GM12872 (cell line): ENCODE measurements around the gene TCF3.

Experiments
- TF ChIP-seq, protein P1 (sequence below): IDR thresholded peaks from 3 replicates; pipeline ENCODE4 v1.5.1; 2011; ENCODE audit warnings: low read depth, mild to moderate bottlenecking, low read length, moderate library complexity; ENCODE audit not compliant: insufficient read depth

Gene TCF3

GRCh38 chr19:1657746-1658145 is 5.3 kb upstream of the TCF3 start:
- TF ChIP-seq, protein P1, sequence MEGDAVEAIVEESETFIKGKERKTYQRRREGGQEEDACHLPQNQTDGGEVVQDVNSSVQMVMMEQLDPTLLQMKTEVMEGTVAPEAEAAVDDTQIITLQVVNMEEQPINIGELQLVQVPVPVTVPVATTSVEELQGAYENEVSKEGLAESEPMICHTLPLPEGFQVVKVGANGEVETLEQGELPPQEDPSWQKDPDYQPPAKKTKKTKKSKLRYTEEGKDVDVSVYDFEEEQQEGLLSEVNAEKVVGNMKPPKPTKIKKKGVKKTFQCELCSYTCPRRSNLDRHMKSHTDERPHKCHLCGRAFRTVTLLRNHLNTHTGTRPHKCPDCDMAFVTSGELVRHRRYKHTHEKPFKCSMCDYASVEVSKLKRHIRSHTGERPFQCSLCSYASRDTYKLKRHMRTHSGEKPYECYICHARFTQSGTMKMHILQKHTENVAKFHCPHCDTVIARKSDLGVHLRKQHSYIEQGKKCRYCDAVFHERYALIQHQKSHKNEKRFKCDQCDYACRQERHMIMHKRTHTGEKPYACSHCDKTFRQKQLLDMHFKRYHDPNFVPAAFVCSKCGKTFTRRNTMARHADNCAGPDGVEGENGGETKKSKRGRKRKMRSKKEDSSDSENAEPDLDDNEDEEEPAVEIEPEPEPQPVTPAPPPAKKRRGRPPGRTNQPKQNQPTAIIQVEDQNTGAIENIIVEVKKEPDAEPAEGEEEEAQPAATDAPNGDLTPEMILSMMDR, result no peak

GRCh38 chr19:1656988-1657536 is 4.6 kb upstream of the TCF3 start:
- TF ChIP-seq, protein P1, result no peak

DNA sequence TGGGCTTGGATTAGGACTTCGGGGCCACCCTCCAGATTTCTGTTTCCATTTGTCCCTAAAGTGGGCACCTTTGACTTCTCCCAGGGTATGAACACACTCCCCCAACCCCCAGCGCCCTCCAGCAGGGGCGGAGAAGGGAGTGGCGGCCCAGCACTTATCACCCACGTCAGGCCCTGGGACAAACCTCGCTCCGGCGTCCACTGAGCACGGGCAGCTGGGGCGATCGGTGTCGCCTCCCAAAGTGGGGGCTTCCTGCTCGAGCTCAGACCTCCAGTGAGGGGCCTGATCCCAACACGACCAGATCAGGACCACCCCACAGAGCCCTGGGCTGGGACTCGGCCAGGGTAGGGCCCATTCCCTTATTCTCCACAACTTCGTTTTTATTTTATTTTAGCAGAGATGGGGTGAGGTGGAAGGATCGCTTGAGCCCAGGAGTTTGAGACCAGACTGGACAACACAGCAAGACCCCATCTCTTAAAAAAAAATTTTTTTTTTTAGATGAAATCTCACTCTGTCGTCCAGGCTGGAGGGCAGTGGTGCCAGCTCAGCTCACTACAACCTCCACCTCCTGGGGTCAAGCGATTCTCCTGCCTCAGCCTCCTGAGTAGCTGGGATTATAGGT is 3.7 kb upstream of the TCF3 start:
- TF ChIP-seq, protein P1, result no peak

GRCh38 chr19:1655131-1655981 is 2.9 kb upstream of the TCF3 start:
- TF ChIP-seq, protein P1, result no peak

- TF ChIP-seq, protein P1, result no peak
Measured at GRCh38 chr19:1654178-1654792, 1.9 kb upstream of the TCF3 start.

DNA sequence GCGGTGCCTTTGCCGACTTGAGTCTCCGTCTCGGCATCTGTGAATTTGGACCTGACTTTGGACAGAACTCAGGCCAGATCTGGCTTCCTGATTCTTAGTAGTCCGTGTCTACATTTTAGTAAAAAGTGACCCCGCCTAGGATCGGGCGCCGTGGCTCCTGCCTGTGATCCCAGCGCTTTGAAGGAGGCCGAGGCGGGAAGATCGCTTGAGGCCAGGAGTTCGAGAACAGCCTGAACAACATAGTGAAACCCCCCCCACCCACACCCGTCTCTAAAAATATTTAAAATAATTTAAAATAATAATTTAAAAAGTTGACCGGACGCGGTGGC is 849 bp upstream of the TCF3 start:
- TF ChIP-seq, protein P1, result no peak

- TF ChIP-seq, protein P1, result no peak
Measured at GRCh38 chr19:1651568-1652291, 685 bp downstream of the TCF3 start.
